ENCODE results near the gene TRPM2.

- no peak for TF ChIP-seq CTCF (IDR thresholded peaks at IDR 0.05; ENCODE audit: borderline replicate concordance, extremely low read depth, low read length, poor library complexity, severe bottlenecking)
- TF ChIP-seq EZH2 (IDR thresholded peaks at IDR 0.05; ENCODE audit: borderline replicate concordance, low read depth, low read length, severe bottlenecking): no peak
These were observed 124.3 kb downstream of the TRPM2 start for GRCh38 chr21:44477712-44478111.

All from DND-41 (cell line).